Neural progenitor cell (in vitro differentiated cells): ENCODE results near the gene RHBDD1.

Source experiments
- EZH2phosphoT487 ChIP-seq: fragments of 200-600 bp; sonication (generic); IDR thresholded peaks from 2 replicates; pipeline ENCODE4 v1.6.1; 2017; ENCODE audit warnings: antibody characterized with exemption
- TF ChIP-seq, protein P1 (sequence below): fragments of 200-600 bp; sonication (generic); IDR thresholded peaks from 2 replicates; pipeline ENCODE4 v1.5.1; 2017; ENCODE audit warnings: antibody characterized with exemption, mild to moderate bottlenecking

GRCh38 chr2:226788064-226788463 is 47.8 kb upstream of the RHBDD1 start:
- TF ChIP-seq, protein P1, sequence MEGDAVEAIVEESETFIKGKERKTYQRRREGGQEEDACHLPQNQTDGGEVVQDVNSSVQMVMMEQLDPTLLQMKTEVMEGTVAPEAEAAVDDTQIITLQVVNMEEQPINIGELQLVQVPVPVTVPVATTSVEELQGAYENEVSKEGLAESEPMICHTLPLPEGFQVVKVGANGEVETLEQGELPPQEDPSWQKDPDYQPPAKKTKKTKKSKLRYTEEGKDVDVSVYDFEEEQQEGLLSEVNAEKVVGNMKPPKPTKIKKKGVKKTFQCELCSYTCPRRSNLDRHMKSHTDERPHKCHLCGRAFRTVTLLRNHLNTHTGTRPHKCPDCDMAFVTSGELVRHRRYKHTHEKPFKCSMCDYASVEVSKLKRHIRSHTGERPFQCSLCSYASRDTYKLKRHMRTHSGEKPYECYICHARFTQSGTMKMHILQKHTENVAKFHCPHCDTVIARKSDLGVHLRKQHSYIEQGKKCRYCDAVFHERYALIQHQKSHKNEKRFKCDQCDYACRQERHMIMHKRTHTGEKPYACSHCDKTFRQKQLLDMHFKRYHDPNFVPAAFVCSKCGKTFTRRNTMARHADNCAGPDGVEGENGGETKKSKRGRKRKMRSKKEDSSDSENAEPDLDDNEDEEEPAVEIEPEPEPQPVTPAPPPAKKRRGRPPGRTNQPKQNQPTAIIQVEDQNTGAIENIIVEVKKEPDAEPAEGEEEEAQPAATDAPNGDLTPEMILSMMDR = no peak
- TF ChIP-seq EZH2phosphoT487 = no peak
